C4-2B (cell line): ENCODE data around the gene STAMBP.

ENCODE experiments used
- CTCF ChIP-seq: fragments of 450-650 bp; conservative IDR thresholded peaks from 2 replicates; pipeline ENCODE4 v1.5.1; 2017; ENCODE audit warnings: mild to moderate bottlenecking
- ZFX ChIP-seq: fragments of 450-650 bp; IDR thresholded peaks from 2 replicates; pipeline ENCODE4 v1.6.1; 2017

GRCh38 chr2:73915437-73915993, 86.8 kb downstream of the STAMBP start:
- TF ChIP-seq CTCF (no peak), ZFX (no peak)
